Activated T-cell treated with anti-CD3 and anti-CD28 coated beads, Interleukin-2, amount 50 U/mL, for 4 hours (primary cell): ENCODE results near the gene AARS2. TPM values are rescaled to one million over a fixed set of nuclear protein-coding genes. Genes with fewer than 3 reads are reported as not detected.

Experiments
- ATAC-seq, 2 donors: fragments of 200-7000 bp; cut with Tn5 transposase; one replicate each; pipeline ENCODE4 v1.10.0; 2021
- DNase-seq: peaks from one replicate; pipeline ENCODE4 v3.0.0-alpha.2; 2020
- H3K27me3 Mint-ChIP-seq: one replicate; pipeline ENCODE4 v1.8.0; 2021; ENCODE audit warnings: low read depth, mixed read lengths
- H3K36me3 Mint-ChIP-seq: one replicate; pipeline ENCODE4 v1.8.0; 2022; ENCODE audit warnings: mixed read lengths; ENCODE audit not compliant: insufficient read depth
- H3K4me1 Mint-ChIP-seq: one replicate; pipeline ENCODE4 v1.8.0; 2021; ENCODE audit warnings: low read depth, mixed read lengths
- H3K4me3 Mint-ChIP-seq: one replicate; pipeline ENCODE4 v1.8.0; 2021; ENCODE audit warnings: mild to moderate bottlenecking, moderate library complexity, mixed read lengths
- H3K9me3 Mint-ChIP-seq: one replicate; pipeline ENCODE4 v1.8.0; 2021; ENCODE audit warnings: mixed read lengths
- total RNA-seq, 3 donors: library from RNA; stranded (reverse); gene quantifications; one replicate each; pipeline ENCODE4 v1.2.1, GENCODE V29; 2021

Gene AARS2
- total RNA-seq, 3 donors from 2014 or later = 29.4 to 31.5 (median 29.8) TPM

- DNase-seq = no peak
- peaks cover 8% of the 10 kb centered on the region for H3K4me1 Mint-ChIP-seq
- no peaks in the 10 kb centered on the region for H3K9me3 Mint-ChIP-seq
- peaks cover 2% of the 10 kb centered on the region for H3K27me3 Mint-ChIP-seq
- H3K4me3 Mint-ChIP-seq = no peak overlapping the region
- no peak for ATAC-seq
- H3K36me3 Mint-ChIP-seq = peaks cover 30% of the 10 kb centered on the region
These were observed 11.2 kb downstream of the AARS2 start for GRCh38 chr6:44301782-44302564.

- DNase-seq (no peak), ATAC-seq (no peak)
- peaks cover 10% of the 10 kb centered on the region for H3K4me1 Mint-ChIP-seq
- peaks cover 11% of the 10 kb centered on the region for H3K27me3 Mint-ChIP-seq
- no peaks in the 10 kb centered on the region for H3K9me3 Mint-ChIP-seq
- H3K4me3 Mint-ChIP-seq = no peak overlapping the region
- H3K36me3 Mint-ChIP-seq = peaks cover 30% of the 10 kb centered on the region
These were observed 12.0 kb downstream of the AARS2 start for GRCh38 chr6:44301106-44301505.

GRCh38 chr6:44300292-44300823 is 12.8 kb downstream of the AARS2 start:
- Mint-ChIP-seq H3K9me3 (no peaks in the 10 kb centered on the region), H3K27me3 (peaks cover 16% of the 10 kb centered on the region), H3K36me3 (peaks cover 24% of the 10 kb centered on the region), H3K4me1 (peaks cover 10% of the 10 kb centered on the region), H3K4me3 (no peak overlapping the region)
- no peak for DNase-seq
- no peak for ATAC-seq

- Mint-ChIP-seq H3K4me3 (no peak overlapping the region), H3K27me3 (peaks cover 28% of the 10 kb centered on the region), H3K36me3 (peaks cover 22% of the 10 kb centered on the region), H3K4me1 (peaks cover 10% of the 10 kb centered on the region), H3K9me3 (no peaks in the 10 kb centered on the region)
- ATAC-seq (no peak), DNase-seq (no peak)
These were observed 14.3 kb downstream of the AARS2 start for GRCh38 chr6:44298864-44299263.

- H3K9me3 Mint-ChIP-seq = no peaks in the 10 kb centered on the region
- H3K36me3 Mint-ChIP-seq = peaks cover 17% of the 10 kb centered on the region
- H3K4me3 Mint-ChIP-seq = peak overlapping the region; percentile 43
- ATAC-seq (no peak), DNase-seq (no peak)
- H3K27me3 Mint-ChIP-seq = peaks cover 34% of the 10 kb centered on the region
- H3K4me1 Mint-ChIP-seq = peaks cover 10% of the 10 kb centered on the region
These were observed 14.9 kb downstream of the AARS2 start for GRCh38 chr6:44298055-44298803.

- Mint-ChIP-seq H3K27me3 (peaks cover 38% of the 10 kb centered on the region), H3K36me3 (peaks cover 17% of the 10 kb centered on the region), H3K4me3 (peak overlapping the region; percentile 46), H3K9me3 (no peaks in the 10 kb centered on the region), H3K4me1 (peaks cover 10% of the 10 kb centered on the region)
- ATAC-seq = peak; percentile 87 to 89
- peak; percentile 34 for DNase-seq
These were observed 15.8 kb downstream of the AARS2 start for GRCh38 chr6:44297063-44298038.

GRCh38 chr6:44294832-44295791 is 18.0 kb downstream of the AARS2 start:
- H3K27me3 Mint-ChIP-seq = peaks cover 56% of the 10 kb centered on the region
- H3K4me3 Mint-ChIP-seq = no peak overlapping the region
- no peak for DNase-seq
- peaks cover under 1% of the 10 kb centered on the region for H3K36me3 Mint-ChIP-seq
- ATAC-seq = no peak
- peaks cover 10% of the 10 kb centered on the region for H3K4me1 Mint-ChIP-seq
- no peaks in the 10 kb centered on the region for H3K9me3 Mint-ChIP-seq

- Mint-ChIP-seq H3K27me3 (peaks cover 69% of the 10 kb centered on the region), H3K4me1 (peaks cover 6% of the 10 kb centered on the region), H3K36me3 (no peaks in the 10 kb centered on the region), H3K4me3 (no peak overlapping the region), H3K9me3 (no peaks in the 10 kb centered on the region)
- no peak for DNase-seq
- no peak for ATAC-seq
These were observed 20.3 kb downstream of the AARS2 start for GRCh38 chr6:44292661-44293365.

GRCh38 chr6:44291841-44292240 is 21.3 kb downstream of the AARS2 start:
- Mint-ChIP-seq H3K36me3 (no peaks in the 10 kb centered on the region), H3K27me3 (peaks cover 73% of the 10 kb centered on the region), H3K4me1 (peaks cover 2% of the 10 kb centered on the region), H3K9me3 (no peaks in the 10 kb centered on the region), H3K4me3 (no peak overlapping the region)
- ATAC-seq (no peak), DNase-seq (no peak)

- H3K9me3 Mint-ChIP-seq = no peaks in the 10 kb centered on the region
- ATAC-seq (no peak), DNase-seq (no peak)
- peaks cover 69% of the 10 kb centered on the region for H3K27me3 Mint-ChIP-seq
- no peaks in the 10 kb centered on the region for H3K4me1 Mint-ChIP-seq
- no peaks in the 10 kb centered on the region for H3K36me3 Mint-ChIP-seq
- H3K4me3 Mint-ChIP-seq = no peak overlapping the region
These were observed 23.4 kb downstream of the AARS2 start for GRCh38 chr6:44289726-44290260.

GRCh38 chr6:44286747-44287146 is 26.4 kb downstream of the AARS2 start:
- no peaks in the 10 kb centered on the region for H3K9me3 Mint-ChIP-seq

GRCh38 chr6:44286285-44286565 is 26.9 kb downstream of the AARS2 start:
- peaks cover 61% of the 10 kb centered on the region for H3K27me3 Mint-ChIP-seq
- H3K9me3 Mint-ChIP-seq = no peaks in the 10 kb centered on the region
- no peak overlapping the region for H3K4me3 Mint-ChIP-seq
- H3K36me3 Mint-ChIP-seq = no peaks in the 10 kb centered on the region
- DNase-seq (no peak), ATAC-seq (no peak)
- H3K4me1 Mint-ChIP-seq = no peaks in the 10 kb centered on the region

More at GRCh38 chr6:44286747-44287146, 26.4 kb downstream of the AARS2 start:
- Mint-ChIP-seq H3K4me1 (no peaks in the 10 kb centered on the region), H3K36me3 (no peaks in the 10 kb centered on the region), H3K27me3 (peaks cover 65% of the 10 kb centered on the region), H3K4me3 (no peak overlapping the region)
- DNase-seq = no peak
- no peak for ATAC-seq
